BLaER1 treated with 17β-estradiol and CSF1 and Interleukin-3, amounts not matched to agents 10 nM and 100 nM (cell line): ENCODE data around the gene WIPI1.

ENCODE experiments used
- H3K27ac ChIP-seq, 11 experiments: shearing (Covaris generic); formaldehyde crosslinking; 2 replicates each; pipeline ENCODE4 v1.8.1; 2022
- H3K27me3 ChIP-seq, 11 experiments: shearing (Covaris generic); formaldehyde crosslinking; 2 replicates each; pipeline ENCODE4 v1.8.1; 2022
- H3K36me3 ChIP-seq, 11 experiments: shearing (Covaris generic); formaldehyde crosslinking; 2 replicates each; pipeline ENCODE4 v1.8.1; 2022
- H3K4me1 ChIP-seq, 10 experiments: shearing (Covaris generic); formaldehyde crosslinking; 2 replicates each; pipeline ENCODE4 v1.8.1; 2022
- H3K4me2 ChIP-seq, 11 experiments: shearing (Covaris generic); formaldehyde crosslinking; 2 replicates each; pipeline ENCODE4 v1.8.1; 2022
- H3K4me3 ChIP-seq, 10 experiments: shearing (Covaris generic); formaldehyde crosslinking; 2 replicates each; pipeline ENCODE4 v1.8.1; 2022
- H3K9ac ChIP-seq, 11 experiments: shearing (Covaris generic); formaldehyde crosslinking; 2 replicates each; pipeline ENCODE4 v1.8.1; 2022
- H3K9me3 ChIP-seq, 11 experiments: shearing (Covaris generic); formaldehyde crosslinking; replicated peaks in 1 of 11; 2 replicates each; pipeline ENCODE4 v1.8.1; 2022
- H4K20me1 ChIP-seq, 11 experiments: shearing (Covaris generic); formaldehyde crosslinking; 2 replicates each; pipeline ENCODE4 v1.8.1; 2022
- Cebpa-rat ChIP-seq, 11 experiments: shearing (Covaris generic); IDR thresholded peaks; 2 replicates each; pipeline ENCODE4 v1.8.1; 2022

WIPI1 gene

DNA sequence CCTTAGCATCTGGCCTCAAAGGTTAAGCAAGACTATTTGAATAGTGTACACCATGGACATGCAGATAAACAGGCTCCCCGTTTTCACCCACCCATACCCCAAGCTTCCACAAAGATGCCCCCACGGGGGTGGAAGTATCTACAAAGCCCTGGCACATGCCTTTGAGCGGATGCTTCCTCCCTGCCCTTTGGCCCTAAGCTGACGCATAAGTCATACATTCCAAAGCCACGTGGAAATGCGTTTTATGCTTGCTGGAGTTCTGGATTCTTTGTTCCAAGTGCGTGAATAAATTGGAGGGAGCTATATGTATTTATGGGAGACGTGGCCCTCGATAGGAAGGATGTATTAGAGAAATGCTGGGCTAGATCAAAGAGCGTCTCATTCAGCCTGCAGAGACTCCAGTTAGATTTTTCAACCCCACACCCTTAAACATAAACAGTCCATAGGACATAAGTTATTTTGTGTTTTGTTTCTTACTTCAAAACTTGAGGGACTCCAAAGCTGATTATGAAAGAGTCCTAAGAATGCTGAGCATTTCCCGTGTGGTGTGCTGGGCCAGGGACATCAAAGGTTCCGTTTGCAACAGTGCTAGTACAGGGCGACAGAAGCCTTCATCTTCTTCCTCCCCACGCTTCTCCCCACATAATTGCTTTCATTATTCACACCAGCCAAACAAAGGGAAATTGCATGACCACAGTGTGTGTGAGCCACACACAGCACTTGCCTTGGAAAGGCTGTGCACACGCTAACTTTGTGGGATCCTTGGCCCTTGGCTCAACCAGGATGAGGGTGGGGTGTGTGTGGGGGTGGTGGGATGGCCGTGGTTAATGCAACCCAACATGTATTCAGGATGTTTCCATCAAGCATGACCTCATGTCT lies 73.6 kb downstream of the WIPI1 start:
- no peaks in the 10 kb centered on the region for H3K27me3 ChIP-seq
- no peaks in the 10 kb centered on the region for H4K20me1 ChIP-seq
- H3K4me1 ChIP-seq, result peaks cover 30 to 63% (median 49%) of the 10 kb centered on the region in 10 experiments
- H3K4me3 ChIP-seq, result no peak overlapping the region; a peak in 1 of 20 replicates
- peak in 6 of 11 experiments; percentile 22 to 91 (median 58); a peak in 6 of 22 replicates for TF ChIP-seq Cebpa-rat (IDR thresholded peaks at IDR 0.05)
- peak overlapping the region in 9 of 11 experiments; percentile 2 to 80 (median 68); a peak in 17 of 22 replicates for H3K27ac ChIP-seq
- no peaks in the 10 kb centered on the region for H3K9me3 ChIP-seq
- no peaks in the 10 kb centered on the region for H3K36me3 ChIP-seq
- H3K9ac ChIP-seq, result peak overlapping the region in 8 of 11 experiments; percentile 6 to 65 (median 42); a peak in 10 of 22 replicates
- peak overlapping the region; percentile 54 to 84 (median 68) for H3K4me2 ChIP-seq

DNA sequence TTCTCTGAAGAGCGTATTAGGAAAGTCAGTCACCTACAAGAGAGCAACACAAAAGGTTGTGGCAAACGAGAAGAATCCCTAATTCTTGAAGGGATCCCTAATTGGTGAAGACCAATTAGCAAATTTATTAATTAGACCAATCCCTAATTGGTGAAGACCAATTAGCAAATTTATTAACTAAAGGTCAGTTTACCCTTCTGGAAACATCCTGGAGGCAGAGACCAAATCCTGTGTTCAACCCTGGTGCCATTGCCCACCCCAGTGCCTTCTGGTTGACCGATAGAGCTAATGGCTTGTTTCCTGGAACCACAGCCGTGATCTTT lies 74.2 kb downstream of the WIPI1 start:
- Histone ChIP-seq H3K4me3 (no peak overlapping the region), H3K27ac (peak overlapping the region in 9 of 11 experiments; percentile 2 to 80 (median 68); a peak in 17 of 22 replicates), H3K9me3 (no peaks in the 10 kb centered on the region), H4K20me1 (no peaks in the 10 kb centered on the region; a peak in 1 of 22 replicates), H3K4me2 (peak overlapping the region; percentile 54 to 84 (median 68)), H3K4me1 (peaks cover 29 to 63% (median 49%) of the 10 kb centered on the region in 10 experiments), H3K27me3 (no peaks in the 10 kb centered on the region), H3K9ac (peak overlapping the region in 6 of 11 experiments; percentile 22 to 65 (median 53); a peak in 8 of 22 replicates), H3K36me3 (no peaks in the 10 kb centered on the region)
- no peak for TF ChIP-seq Cebpa-rat (IDR thresholded peaks at IDR 0.05)

DNA sequence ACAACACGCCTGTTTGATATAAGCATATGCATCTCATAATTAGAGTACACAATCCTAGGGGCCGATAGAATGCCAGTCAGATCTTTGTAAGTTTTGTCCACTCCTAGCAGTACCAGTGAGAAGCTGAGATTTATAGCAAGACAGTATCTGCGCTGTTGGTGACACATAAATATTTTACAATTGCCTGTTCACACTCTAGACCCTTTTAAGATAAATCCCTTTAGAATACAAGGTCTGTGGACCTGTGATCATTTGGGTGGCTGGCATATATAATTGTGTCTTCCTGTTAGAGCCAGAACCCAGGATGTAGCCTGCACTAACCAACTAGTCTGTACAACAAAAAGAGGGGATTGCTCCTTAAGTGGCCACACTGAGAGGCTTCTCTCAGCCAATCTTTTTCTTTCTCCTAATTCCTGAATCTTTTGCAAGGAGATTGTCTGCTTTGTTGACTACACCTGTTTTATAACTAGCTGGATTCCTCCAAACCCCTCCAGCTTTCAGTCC lies 74.7 kb downstream of the WIPI1 start:
- Histone ChIP-seq H3K27ac (peak overlapping the region in 6 of 11 experiments; percentile 59 to 80 (median 77); a peak in 6 of 22 replicates), H3K4me3 (no peak overlapping the region), H3K36me3 (no peaks in the 10 kb centered on the region), H3K4me1 (peaks cover 25 to 63% (median 48%) of the 10 kb centered on the region in 10 experiments), H3K9me3 (no peaks in the 10 kb centered on the region), H3K9ac (no peak overlapping the region), H4K20me1 (no peaks in the 10 kb centered on the region; a peak in 1 of 22 replicates), H3K4me2 (peak overlapping the region in 9 of 11 experiments; percentile 63 to 84 (median 70); a peak in 16 of 22 replicates), H3K27me3 (no peaks in the 10 kb centered on the region)
- no peak for TF ChIP-seq Cebpa-rat (IDR thresholded peaks at IDR 0.05)

DNA sequence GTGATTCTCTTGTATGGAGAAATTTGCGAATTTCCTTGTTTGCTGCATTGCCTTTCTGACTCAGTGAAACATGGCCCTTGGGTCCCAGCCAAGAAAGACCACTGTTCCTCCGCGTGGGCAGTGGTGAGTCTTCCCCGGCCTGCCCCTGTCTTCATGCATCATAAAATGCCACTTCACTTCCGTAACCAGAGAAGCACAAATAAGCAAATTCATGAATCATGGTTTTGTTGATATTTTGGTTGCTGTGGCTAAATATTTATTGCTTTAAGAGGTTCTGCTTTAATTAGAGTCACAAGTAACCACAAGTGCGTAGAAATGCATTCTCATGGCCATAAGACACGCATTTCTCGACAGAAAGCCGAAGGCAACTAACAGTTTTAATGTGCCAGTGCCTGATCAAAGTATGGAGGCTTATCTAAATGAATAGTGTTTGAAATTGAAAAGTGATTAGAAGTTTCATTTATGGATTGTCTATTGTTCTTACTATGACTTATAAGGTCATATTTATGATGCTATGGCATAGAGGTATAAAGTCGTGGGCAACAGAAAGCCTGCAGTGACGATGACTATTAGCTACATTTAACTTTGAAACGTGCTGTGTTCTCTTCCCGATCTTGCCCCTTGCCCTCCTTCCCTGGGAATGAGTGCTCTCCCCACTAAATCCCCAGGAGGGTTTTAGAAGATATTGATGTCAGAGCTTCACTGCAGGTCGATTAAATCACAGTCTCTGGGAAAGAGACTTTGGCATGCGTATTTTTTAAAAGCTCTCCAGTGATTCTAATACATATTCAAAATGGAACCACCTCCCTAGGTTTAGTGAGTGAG lies 76.0 kb downstream of the WIPI1 start:
- TF ChIP-seq Cebpa-rat (IDR thresholded peaks at IDR 0.05), result no peak
- H4K20me1 ChIP-seq, result no peaks in the 10 kb centered on the region; a peak in 1 of 22 replicates
- H3K4me1 ChIP-seq, result peaks cover 20 to 57% (median 46%) of the 10 kb centered on the region in 10 experiments
- H3K27ac ChIP-seq, result peak overlapping the region in 3 of 11 experiments; percentile 7 to 56 (median 53); a peak in 3 of 22 replicates
- peak overlapping the region in 9 of 11 experiments; percentile 10 to 51 (median 42); a peak in 14 of 22 replicates for H3K4me2 ChIP-seq
- no peak overlapping the region for H3K4me3 ChIP-seq
- H3K27me3 ChIP-seq, result no peaks in the 10 kb centered on the region
- H3K36me3 ChIP-seq, result no peaks in the 10 kb centered on the region
- no peak overlapping the region for H3K9ac ChIP-seq
- H3K9me3 ChIP-seq, result no peaks in the 10 kb centered on the region

DNA sequence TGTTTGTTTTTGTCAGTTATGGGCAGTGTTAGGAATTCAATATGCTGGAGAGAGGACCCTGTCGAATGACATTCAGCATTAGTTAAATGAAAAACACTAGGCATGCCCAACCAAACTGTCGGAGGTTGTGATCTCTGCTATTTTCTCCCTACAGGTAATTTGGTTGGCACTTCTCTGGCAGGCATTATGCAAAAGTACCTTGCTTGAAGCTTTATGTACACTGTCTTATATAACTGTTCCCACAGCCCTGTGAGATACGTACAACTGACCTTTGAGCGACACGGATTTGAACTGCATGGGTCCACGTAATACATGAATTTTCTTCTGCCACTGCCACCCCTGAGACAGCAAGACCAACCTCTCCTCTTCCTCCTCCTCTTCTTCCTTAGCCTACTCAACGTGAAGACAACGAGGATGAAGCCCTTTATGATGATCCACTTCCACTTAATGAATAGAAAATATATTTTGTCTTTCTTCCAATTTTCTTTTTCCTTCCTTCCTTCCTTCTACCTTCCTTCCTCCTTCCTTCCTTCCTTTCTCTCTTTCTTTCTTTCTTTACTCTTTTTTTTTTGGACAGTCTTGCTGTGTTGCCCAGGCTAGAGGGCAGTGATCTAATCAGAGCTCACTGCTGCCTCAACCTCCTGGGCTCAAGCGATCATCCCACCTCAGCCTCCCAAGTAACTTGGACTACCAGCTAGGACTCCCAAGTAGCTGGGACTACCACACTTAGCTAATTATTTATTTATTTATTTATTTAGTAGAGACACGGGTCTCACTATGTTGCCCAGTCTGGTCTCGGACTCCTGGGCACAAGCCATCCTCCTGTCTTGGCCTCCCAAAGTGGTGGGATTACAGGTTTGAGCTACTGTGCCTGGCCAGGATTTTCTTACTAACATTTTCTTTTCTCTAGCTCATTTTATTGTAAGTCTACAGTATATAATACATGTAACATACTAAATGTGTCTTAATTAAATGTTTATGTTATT lies 77.3 kb downstream of the WIPI1 start:
- Histone ChIP-seq H3K4me1 (peaks cover 19 to 54% (median 46%) of the 10 kb centered on the region in 10 experiments), H3K9ac (no peak overlapping the region), H3K27me3 (no peaks in the 10 kb centered on the region), H3K36me3 (no peaks in the 10 kb centered on the region), H3K4me3 (no peak overlapping the region), H3K27ac (peak overlapping the region in 2 of 11 experiments; percentile 53 to 56; a peak in 3 of 22 replicates), H3K4me2 (peak overlapping the region in 6 of 11 experiments; percentile 8 to 51 (median 44); a peak in 7 of 22 replicates), H4K20me1 (no peaks in the 10 kb centered on the region; a peak in 1 of 22 replicates), H3K9me3 (no peaks in the 10 kb centered on the region)
- TF ChIP-seq Cebpa-rat (IDR thresholded peaks at IDR 0.05), result no peak

DNA sequence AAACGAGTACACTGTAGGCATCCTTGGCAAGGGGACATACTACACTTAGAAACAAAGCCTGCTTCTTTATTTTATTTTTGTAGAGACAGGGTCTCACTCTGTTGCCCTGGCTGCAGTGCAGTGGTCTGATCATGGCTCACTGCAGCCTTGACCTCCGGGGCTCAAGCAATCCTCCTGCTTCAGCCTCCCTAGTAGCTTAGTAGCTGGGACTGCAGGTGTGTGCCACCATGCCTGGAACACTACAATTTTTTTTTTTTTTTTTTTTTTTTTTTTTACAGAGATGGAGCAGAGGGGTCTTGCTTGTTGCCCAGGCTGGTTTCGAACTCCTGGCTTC lies 78.2 kb downstream of the WIPI1 start:
- Histone ChIP-seq H4K20me1 (no peaks in the 10 kb centered on the region; a peak in 1 of 22 replicates), H3K9ac (no peak overlapping the region), H3K9me3 (no peaks in the 10 kb centered on the region), H3K27ac (no peak overlapping the region), H3K4me3 (no peak overlapping the region), H3K4me1 (peaks cover 11 to 46% (median 39%) of the 10 kb centered on the region in 10 experiments), H3K36me3 (no peaks in the 10 kb centered on the region), H3K4me2 (0 out of 22 replicates have a peak overlapping the region, but pooled peaks of 1 of the 11 experiments have one; percentile 68), H3K27me3 (no peaks in the 10 kb centered on the region)
- TF ChIP-seq Cebpa-rat (IDR thresholded peaks at IDR 0.05), result no peak

DNA sequence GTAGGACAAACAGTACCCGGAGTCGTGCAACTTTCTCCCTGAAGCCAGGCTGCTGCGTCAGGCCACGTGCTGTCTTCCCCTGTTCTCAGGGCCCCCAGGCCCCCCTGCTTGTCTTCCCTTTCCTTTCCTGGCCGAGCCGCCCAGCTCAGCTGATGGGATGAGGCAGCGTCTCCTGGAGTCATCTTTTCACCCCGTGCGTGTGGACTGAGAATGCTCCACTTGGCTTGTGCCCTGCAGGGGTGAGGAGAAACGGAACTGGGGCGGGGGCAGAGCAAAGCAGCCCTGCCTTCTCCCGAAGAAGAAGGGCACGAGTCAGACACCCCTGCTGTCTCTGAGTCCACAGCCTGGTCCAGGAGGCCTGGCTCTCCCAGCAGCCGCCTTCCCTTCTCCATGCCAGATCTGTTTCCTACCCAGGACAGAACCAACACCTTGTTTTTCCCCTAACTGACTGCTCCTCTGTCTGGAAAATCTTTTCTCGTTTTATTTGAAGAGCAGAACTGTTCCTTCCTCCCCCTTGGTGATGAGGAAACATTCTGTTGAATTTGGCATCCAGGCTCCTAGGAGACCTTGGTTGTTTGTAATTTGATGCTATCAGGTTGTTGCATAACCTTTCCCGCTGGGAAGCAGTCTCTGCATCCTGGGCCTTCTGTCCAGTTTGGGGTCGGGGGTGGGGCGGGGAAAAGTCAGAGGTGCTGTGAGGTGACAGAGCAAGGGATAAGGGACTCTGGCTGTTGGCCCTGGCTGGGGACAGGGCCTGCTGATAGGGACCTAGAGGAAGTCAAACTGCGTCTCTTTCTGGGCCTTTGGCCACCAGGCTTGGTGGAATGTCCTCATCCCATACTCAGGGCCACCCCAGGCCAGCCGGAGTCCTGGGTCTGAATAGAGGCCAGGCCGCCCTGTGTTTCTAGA lies 78.8 kb downstream of the WIPI1 start:
- Histone ChIP-seq H3K27ac (peak overlapping the region in 3 of 11 experiments; percentile 18 to 38 (median 25); a peak in 1 of 22 replicates), H4K20me1 (no peaks in the 10 kb centered on the region; a peak in 1 of 22 replicates), H3K9me3 (no peaks in the 10 kb centered on the region), H3K4me2 (peak overlapping the region in 9 of 11 experiments; percentile 20 to 68 (median 34); a peak in 13 of 22 replicates), H3K36me3 (no peaks in the 10 kb centered on the region), H3K4me3 (no peak overlapping the region), H3K27me3 (no peaks in the 10 kb centered on the region), H3K4me1 (peaks cover 5 to 40% (median 33%) of the 10 kb centered on the region in 10 experiments), H3K9ac (peak overlapping the region in 1 of 11 experiments; percentile 19; a peak in 1 of 22 replicates)
- TF ChIP-seq Cebpa-rat (IDR thresholded peaks at IDR 0.05), result no peak
